Right renal cortex interstitium (tissue), 3 donors: ENCODE measurements around the gene TANC1. TPM values are rescaled to one million over a fixed set of nuclear protein-coding genes. Genes with fewer than 3 reads are reported as not detected.

Experiments used
- DNase-seq, 3 donors: peaks; one replicate each; pipeline ENCODE4 v3.0.0-alpha.2; 2013; ENCODE audit warnings: low read depth in 3 of 3, low spot score in 2 of 3
- polyA plus RNA-seq, 3 donors: library from polyadenylated mRNA; unstranded; fragments of 120-200 nt; gene quantifications; one replicate each; pipeline ENCODE4 v1.2.1, GENCODE V29; 2013; ENCODE audit not compliant: insufficient read length in 3 of 3

TANC1 gene
- polyA plus RNA-seq, 3 donors: 47.0 to 55.6 (median 52.8) TPM

DNA sequence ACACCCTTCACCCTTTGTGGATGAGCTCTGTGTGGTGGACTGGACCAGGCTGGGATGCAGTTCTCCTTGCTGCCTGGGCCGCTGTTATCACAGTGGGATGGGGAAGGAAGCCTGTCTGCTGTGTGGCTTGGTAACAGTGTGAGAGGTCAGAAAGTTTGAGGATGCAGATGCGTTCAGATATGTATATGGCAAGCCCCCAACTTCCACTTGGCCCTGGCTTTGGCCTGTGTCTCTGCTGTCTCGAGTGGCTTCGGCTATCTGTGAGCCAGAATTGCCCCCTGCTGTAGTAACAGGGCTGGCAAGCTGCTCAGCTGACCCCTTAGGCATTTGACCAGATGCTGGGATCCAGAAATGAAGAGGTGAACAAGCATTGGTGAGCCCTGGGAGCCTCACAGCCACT, 211.3 kb downstream of the TANC1 start:
- no peak for DNase-seq

DNA sequence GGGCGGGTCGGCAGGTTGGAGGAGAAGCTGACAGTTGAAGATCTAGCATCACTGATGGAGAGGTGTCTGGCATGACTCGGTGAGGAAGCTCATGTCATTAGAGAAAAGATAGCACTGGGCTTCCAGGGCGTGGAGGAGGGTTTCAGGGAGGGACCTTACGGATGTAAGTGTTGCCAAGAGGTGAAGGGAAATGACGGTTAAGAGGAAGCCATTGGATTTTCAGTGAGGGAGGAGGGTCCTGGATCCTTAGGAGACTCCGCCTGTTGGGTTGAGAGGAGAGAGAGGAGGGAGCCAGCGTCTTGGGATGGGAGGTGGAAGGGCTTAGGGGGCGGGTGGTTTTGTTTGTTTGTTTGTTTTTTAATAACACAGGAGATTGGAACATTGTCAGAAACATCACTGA, 214.9 kb downstream of the TANC1 start:
- no peak for DNase-seq

DNA sequence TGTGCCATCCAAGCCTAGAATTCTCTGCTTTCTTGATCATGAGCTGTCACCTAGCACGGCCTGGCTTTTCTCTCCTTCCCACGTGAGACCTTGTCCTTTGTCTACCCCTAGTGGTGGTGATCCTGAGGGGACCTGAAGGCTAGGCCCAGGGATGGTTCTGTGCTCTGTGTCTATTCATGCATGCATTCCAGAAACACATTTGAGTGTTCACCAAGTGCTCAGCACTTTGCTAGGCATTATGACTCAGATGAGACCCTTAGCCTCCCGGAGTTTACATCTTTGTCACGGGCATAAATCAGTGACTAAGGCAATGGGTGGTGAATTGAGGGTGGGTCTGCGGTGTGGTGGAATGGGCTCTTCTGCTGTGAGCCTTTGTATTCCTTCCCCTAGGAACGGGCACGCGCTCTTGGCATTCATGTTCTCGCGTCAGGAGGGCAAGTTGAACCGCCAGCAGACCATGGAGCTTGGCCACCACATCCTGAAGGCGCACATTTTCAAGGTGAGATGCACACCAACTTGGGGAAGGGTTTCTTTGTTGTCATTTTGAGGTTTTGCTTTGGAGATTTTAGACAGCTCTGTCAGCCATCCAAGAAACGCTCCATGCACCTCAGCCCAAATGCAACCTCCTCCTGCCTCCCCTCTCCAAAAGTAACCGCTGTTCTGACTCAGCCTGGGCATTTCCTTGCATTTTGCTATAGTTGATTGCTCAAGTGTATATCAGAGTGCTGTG, 217.1 kb downstream of the TANC1 start:
- DNase-seq: no peak

- DNase-seq: no peak
Observed at GRCh38 chr2:159186462-159186861, 218.0 kb downstream of the TANC1 start.

- DNase-seq: no peak
Observed at GRCh38 chr2:159187106-159187505, 218.7 kb downstream of the TANC1 start.

DNA sequence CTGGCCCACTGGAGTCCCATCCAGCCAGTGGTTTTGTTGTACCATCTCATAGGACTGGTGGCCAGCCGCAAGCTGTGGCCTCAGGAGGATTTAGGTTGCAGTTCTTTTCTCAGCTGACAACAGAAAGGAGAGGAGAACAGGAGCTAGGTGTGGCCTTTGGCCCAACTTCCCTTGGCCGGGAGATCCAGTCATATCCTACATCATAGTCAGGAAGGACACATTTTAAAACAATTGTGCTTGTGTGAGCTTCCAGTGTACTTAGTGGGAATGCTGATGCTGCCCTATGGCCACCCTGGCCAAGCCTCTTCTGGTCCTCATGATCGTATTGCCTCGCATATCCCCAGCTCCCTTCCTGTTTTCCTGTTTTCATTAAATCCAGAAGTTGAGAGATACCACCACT, 220.0 kb downstream of the TANC1 start:
- DNase-seq: no peak

DNA sequence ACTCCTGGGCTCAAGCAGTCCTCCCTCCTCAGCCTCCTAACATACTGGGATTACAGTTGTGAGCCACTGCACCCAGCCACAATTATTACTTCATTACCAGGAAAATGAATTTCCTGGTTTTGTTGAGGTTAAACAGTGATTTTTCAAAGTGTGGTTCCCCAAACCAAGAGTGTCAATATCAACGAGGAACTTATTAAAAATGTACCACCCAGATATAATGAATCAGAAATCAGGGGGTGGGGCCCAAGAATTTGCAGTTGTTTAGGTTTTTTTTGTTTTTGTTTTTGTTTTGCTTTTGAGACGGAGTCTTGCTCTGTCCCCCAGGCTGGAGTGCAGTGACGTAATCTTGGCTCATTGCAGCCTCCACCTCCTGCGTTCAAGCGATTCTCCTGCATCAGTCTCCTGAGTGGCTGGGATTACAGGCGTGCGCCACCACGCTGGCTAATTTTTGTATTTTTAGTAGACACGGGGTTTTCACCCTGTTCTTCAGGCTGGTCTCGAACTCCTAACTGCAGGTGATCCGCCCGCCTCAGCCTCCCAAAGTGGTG, 224.0 kb downstream of the TANC1 start:
- no peak for DNase-seq

- DNase-seq: no peak
Observed at GRCh38 chr2:159193791-159194190, 225.4 kb downstream of the TANC1 start.

GRCh38 chr2:159194241-159194640, 225.8 kb downstream of the TANC1 start:
- DNase-seq: no peak

DNA sequence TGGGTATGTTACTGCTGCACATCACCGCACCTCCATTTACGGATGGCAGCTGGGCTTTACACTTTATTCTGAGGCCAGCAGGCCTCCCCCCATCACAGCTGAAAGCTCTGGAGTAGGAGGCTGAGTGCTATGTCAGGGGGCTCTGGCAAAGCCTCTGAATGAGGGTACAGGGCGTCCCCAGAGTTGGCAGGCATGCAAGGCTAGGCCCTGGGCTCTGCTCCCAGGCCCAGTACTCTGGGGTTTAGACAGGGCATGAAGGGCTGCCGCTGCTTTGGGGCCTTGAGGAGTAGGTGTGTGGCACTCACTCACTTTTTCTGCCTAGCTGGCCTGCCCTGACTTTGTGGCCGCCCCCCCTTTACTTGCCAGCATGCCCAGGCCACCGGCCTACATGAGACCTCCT, 227.3 kb downstream of the TANC1 start:
- no peak for DNase-seq

DNA sequence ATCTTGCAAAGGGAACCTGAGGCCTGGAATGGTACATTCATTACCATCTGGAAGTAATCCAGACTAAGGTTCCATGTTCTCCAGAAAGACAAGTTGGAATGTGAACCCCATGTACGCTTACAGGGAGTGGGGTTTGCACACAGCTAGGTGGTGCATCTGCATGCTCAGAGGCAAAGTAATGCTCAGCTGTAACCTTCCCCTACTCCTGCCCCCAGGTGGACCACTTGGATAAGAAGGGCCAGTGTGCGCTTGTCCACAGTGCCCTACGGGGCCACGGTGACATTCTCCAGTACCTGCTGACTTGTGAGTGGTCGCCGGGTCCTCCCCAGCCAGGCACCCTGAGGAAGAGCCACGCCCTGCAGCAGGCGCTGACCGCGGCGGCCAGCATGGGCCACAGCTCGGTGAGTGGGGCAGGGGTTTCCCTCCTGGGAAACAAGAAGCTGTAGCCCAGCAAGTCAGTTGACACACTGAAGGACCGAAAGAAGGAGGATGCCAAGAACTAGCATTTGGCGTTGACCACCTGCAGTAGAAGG, 228.0 kb downstream of the TANC1 start:
- DNase-seq: no peak

- DNase-seq: no peak
Observed at GRCh38 chr2:159199236-159199635, 230.8 kb downstream of the TANC1 start.

DNA sequence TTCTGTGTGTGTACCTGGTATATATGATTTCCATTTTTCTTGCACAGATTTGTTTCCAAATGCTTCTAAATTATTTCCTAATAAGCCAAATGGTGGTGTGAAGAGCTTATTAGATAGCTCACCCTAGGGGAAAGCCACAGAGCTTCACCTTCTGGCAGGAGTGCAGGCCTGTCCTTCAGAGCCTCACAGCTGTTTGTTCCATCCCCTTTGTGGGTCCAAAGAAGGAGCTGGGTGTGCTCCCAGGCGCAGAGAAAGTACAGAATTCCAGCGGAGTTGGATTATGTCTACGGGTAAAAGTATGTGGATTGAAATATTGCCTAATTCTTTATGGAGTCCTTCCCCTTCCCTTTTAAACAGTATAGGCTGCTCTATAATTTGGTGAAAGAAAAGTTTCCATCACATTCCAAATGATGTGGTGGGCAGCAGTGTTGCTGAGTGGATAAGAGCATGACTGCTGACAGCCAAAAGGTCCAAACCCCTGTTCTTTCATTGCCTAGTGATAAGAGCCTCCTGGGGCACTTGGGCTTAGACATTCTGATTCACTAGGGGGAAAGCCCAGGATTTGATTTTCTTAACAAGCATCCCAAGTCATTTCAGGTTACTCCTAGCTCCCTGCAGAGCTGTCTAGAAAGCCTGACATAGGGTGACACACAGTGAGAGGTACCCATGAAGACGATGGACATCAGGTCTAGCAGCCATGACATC, 231.5 kb downstream of the TANC1 start:
- no peak for DNase-seq

GRCh38 chr2:159200498-159200897, 232.1 kb downstream of the TANC1 start:
- DNase-seq: no peak

DNA sequence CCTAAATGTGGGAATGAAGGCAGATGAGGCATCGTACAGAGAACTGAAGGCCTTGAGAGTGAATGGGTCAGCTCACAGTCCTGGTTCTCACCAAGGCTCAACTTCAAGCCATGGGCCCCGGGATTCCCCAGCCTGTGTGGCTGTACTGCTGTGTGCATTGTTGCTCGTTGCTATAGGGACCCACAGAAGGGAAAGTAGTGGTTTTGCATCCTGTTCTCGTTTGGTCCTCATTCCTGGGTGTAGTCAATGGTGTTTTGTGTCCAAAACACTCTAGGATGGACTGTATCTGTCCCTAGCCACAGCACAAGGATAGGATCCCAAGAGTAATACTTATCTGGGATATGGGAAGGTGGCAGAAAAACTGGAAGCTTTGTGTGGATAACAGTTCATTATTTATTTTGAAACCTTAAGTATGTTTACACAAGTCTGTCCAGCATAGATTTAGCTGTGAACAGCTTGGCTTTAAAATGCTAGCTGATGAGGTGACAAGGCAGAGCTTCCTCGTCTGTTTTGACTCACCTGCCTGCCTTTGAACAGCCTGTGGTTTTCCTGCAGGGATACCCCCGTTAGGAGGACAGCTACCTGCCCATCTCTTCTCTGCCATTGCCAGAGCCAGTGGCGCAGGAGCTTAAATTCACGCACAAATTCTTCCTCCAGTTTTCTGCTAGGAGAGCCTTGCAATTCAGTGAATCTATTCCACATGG, 233.1 kb downstream of the TANC1 start:
- no peak for DNase-seq

- no peak for DNase-seq
Observed at GRCh38 chr2:159202568-159203071, 234.2 kb downstream of the TANC1 start.

DNA sequence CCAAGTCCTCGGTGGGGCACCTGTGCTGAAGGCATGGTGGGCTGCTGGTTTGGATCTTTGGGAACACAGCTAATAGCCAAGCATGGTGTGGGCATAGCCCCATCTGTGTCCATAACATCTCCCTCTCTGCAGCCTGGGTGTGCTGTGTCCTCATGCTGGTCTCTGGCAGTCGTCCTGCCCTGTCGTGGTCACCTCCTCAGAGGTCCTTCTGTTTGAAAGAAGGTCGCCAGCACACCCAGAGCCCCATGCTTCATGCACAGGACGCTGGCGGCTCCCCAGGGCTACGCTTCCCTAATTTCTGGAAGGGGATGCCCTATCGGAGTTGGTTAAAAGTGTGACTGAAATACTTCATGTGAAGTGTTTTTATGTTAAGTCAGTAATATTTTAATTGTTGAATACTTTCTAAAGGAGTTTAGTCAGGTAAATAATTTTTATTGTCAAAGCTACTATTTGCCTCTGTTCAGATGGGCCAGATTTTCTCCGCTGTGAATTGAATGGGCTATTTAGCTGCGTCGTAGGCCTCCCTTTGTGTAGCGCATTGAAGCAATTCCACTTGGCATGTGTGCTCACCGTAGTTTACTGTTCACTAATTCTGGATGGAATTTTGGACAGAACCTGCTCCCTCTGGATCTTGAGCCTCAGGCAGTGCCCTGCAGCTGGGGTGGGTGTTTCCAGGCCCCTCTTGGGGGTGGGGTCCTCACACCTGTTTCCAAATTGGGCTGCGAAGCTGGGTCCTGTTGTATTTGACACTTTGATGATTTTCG, 236.1 kb downstream of the TANC1 start:
- DNase-seq: no peak

GRCh38 chr2:159206736-159207380, 238.4 kb downstream of the TANC1 start:
- no peak for DNase-seq

DNA sequence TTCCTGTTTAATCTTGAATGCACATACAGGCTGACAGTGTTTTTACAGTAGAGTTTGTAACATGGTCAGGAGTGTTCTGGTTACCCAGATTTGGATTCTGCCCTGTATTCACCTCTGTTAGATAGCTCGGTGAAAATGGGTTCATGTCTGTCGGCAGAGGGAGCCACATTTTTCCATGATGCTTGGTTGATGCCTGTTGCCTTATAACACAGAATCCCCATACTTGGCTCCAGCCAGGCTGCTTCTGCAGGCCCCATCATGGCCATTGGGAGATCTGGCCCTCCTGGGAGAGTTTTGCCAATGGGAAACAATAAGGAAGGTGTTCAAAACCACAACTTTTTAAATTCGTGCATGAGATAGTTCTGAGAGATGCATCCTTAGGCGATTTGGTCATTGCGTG, 240.0 kb downstream of the TANC1 start:
- no peak for DNase-seq
